HG03025 (cell line): ENCODE data around the gene KCNIP3.
"Not testable (repeated sequence)": the region's sequence is repeated elsewhere in the genome, so short reads cannot be mapped to it uniquely, and the experiment has no call there.

ENCODE experiments used
- ATAC-seq: cut with Tn5 transposase; IDR thresholded peaks from one replicate; pipeline ENCODE4 v1.9.1; 2021; ENCODE audit warnings: mild to moderate bottlenecking, moderate library complexity; ENCODE audit not compliant: unreplicated experiment, low FRiP score

The KCNIP3 gene

DNA sequence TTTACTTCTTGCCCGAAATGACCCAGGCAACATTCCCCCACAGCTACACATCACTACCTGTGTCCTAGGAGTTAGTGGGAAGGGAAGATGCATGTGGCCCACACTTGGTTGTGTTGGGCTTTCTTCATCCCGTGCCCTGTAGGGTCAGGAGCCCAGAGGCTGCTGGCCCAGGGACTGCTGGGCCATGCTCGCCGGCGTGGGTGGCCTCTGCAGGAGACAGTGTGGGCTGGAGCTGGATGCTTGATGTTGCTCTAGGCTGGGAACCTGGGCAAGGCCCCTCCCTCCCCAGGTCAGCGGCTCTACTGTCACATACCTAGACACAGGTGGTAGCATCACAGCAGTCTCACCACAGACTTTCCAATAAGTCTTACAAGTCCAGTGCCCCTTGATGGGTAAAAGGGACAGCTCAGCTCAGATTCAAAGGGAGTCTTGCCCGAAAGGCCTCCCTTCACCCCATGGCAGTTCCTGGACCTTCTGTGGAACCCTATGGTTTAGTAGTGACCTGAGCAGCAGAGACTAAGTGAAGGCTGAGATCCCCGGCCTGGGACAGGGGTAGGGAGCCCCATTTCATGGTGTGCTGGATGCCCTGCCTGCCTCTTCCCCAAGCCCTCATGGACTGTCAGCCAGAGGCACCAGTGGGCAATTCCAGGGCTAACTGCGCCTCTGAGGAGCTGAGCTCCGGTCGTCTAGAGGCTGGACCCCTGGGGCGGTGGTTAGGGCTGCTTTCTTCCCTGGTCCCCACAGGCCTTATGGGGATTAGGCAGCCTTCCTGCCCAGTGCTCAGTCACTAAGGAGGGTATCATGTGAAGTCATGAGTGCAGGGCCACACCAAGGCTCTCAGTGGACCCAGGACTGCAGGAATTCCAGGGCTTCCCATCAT lies 59.9 kb downstream of the KCNIP3 start:
- ATAC-seq: no peak

DNA sequence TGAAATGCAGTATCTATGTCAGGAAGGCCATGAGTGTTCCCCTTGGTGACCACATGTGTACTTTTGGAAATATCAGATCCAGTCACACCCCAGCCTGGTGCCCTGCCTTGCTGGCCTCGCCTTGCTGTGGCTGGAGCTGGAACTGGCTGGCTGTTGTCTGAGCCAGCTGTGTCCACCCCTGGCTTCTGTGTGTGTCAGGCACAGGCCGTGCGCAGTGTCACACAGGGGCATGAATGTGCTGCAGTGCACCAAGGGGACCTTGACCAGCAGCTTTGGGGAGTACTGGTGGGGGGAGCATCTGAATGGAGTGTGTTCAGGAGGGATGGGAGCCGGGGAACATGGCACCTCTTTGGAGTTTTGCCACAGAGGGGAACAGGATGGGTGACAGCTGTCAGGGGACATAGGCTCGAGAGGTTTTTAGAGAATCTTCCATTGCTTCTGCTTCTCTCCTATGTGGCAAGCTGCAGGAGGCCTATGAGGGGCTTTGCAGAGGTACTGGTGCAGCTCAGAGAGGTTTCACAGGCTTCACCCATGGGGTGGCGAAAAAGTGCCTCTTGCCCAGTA lies 60.7 kb downstream of the KCNIP3 start:
- no peak for ATAC-seq

DNA sequence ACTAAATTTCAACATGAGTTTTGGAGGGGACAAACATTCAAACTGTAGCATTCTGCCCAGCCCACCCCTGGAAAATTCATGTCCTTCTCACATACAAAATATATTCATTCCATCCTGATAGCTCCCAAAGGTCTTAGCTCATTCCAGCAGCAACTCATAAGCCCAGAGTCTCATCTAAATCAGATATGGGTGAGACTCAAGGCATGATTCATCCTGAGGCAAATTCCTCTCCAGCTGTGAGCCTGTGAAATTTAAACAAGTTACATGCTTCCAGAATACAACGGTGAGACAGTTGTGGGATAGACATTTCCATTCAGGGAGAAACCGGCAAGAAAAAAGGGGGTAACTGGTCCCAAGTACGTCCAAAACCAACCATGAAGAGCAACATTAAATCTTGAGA lies 61.9 kb downstream of the KCNIP3 start:
- no peak for ATAC-seq

DNA sequence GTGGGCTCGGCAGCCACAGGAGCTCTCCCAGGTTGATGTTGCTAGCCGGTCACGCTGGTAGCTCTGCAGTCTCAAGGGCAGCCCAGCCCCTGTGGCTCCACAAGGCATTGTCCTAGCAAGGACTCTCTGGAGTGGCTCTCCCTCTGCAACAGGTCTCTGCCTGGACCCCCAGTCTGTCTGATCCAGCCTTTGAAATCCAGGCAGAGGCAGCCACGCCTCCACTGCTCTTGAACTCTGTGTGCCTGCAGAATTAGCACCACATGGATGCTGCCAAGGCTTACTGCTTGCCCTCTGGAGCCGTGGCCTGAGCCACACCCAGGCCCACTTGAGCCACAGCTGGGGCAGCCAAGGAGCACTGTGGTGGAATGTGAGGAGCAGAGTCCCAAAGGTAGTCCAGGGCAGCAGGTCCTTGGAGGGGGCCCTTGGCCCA lies 62.4 kb downstream of the KCNIP3 start:
- ATAC-seq: no peak

DNA sequence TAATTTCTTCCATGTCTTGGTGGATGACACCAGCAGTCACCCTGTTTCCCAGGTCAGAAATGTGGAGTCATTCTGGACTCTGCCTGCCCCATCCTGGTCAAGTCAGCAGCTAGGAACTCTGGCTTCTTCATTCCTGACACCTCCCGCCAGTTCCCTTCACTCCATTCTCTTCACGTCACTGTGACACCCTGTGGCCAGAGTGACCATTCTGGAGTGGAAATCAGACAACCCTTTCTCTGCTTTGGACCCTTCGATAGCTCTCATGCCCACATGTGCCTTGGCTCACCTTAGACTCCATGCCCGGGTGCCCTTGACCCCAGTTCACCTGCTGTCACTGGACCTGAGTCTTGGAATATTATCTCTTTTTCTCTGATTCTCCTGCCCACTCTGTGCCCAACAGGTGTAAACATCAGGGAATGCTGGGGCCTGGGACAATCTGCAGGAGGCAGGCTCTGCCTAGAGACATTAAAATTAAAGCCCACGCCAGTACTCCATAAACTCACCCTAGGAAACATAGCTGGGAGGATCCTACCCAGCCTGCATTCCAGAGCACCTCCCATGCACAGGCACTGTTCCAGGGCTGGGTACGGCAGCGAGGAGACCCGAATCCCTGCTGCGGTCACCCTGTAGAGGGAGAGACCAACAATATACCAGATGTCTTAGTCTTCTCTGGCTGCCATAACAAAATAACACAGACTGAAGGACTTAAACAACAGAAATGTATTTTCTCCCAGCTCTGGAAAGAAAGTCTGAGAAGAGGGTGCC lies 64.3 kb downstream of the KCNIP3 start:
- no peak for ATAC-seq

DNA sequence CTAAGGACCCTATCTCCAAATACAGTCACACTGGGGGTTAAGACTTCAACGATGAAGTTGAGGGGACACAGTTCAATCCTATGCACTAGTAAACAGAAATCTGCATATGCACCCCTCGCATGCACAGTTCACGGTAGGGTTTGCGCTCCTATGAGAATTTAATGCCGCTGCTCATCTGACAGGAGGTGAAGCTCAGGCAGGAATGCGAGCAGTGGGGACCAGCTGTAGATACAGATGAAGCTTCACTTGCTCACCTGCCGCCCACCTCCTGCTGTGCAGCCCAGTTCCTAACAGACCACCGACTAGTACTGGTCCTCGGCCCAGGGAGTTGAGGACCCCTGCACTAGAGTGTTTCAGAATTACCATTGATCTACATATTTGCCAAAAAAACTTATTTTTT lies 65.3 kb downstream of the KCNIP3 start:
- ATAC-seq: no peak

DNA sequence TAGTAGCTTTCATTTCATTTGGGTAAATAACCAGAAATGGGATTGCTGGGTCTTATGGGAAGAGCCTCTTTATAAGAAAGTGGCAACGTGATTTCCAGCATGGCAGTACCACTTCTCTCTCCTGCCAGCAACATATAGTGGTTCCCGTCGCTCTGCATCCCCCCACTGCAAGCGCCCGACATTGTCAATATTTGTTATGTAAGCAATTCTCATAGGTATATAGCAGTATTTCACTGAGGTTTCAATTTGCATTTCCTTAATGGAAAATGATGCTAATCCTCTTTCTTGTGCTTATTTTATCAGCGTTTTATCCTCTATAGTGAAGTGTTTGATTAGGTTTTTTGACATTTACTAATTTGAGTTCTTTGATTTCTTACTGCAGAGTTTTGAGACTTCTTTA lies 69.4 kb downstream of the KCNIP3 start:
- ATAC-seq: no peak

DNA sequence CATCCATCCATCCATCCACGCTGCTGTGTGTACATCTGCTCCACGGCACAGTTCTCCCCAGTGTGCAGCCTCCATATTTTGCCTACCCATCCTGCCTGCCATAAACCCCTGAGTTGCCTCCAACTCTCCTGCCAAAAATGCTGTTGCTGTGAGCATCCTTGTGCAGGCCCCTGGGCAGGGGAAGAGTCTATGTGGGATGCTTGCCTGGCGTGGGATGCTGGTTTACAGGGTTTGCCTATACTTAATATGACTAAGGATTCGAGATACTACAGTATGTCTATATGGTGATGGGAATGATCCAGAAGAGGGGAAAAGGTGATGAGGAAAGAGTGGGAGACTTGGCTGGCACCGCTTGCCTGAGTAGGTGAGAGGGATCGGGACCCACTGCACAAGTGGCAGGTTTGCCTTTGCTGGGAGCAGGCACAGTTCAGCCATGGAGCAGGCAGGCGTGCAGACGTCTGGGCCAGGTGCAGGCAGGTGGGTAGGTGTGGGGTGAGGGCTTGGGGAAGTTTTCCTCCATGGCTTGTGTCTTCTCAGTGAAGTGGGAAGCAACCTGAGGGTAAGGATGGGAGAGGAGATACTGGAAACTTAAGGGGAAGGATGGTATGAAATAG lies 75.2 kb downstream of the KCNIP3 start:
- ATAC-seq: no peak

DNA sequence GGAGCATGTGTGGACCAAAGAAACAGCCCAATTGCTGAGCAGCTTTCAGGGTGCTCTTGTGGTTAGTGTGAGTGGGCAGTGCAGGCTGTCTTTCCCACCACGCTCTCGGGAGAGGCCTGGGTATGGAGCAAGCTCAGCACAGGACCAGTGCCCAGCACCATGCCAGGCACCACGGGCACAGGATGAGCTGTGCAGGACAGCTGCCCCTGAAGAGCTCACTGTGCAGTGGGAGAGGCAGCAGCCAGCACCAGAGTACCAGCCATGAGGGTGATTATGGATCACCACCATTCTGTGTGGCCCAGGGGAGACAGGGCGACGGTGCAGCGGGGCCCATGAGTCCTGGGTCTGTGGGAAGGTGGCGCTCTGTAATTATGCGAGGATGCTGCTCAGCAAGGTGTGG lies 75.7 kb downstream of the KCNIP3 start:
- ATAC-seq: no peak

DNA sequence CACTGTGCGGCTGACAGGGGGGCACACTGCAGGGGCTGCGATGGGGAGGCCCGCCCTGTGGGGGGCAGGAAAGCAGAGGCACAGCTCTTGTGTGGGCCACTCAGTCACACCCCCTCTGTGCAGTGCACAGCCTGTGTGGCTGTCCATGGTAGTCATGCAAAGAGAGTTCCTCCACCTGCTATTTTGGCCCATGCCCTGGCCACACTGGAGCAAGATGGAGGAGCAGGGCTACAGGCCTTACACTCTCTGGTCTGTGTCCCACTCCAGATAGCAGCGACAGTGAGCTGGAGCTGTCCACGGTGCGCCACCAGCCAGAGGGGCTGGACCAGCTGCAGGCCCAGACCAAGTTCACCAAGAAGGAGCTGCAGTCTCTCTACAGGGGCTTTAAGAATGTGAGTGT lies 76.9 kb downstream of the KCNIP3 start:
- ATAC-seq: no peak

DNA sequence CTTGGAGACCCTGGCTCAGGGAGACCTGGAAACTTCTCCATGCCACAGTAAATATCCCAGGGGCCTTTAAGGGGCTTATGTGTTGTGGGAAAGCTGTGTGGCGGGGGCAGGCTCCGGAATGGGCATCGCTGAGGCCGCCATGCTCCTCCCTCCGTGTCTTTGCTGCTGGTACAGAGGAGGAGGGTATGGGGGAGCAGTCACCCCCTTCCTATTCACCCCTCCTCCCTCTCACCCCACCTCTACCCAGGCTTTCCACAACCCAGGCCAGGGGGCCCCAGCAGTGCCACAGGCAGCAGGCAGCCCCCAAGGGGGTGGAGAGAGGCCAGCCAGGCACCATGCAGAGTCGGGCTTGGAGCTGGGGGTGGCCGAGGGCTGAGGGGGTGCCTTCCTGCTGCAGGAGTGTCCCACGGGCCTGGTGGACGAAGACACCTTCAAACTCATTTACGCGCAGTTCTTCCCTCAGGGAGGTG lies 77.3 kb downstream of the KCNIP3 start:
- ATAC-seq: no peak

DNA sequence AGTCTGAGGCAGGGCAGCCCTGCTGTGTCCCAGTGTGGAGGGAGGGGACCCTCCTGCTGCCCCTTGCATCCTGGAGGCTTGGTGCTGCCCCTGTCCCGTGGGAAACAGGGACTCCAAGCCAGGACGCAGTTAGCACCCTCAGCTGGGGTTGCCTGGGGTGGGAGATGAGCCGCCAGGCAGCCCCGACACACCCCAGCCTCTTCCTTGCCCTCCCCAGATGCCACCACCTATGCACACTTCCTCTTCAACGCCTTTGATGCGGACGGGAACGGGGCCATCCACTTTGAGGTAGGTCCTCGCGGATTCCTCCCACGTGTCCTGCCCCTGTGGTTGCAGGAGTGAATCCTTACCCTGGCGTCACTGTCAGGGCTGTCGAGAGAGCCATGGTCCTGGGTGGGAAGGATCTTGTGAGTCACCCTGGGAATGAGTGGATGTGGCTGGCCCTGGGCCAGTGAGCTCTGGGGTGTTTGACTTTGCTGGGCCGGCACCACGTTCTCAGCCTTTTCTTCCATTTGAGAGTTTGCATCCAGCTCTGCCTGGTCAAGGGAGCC lies 77.8 kb downstream of the KCNIP3 start:
- no peak for ATAC-seq

DNA sequence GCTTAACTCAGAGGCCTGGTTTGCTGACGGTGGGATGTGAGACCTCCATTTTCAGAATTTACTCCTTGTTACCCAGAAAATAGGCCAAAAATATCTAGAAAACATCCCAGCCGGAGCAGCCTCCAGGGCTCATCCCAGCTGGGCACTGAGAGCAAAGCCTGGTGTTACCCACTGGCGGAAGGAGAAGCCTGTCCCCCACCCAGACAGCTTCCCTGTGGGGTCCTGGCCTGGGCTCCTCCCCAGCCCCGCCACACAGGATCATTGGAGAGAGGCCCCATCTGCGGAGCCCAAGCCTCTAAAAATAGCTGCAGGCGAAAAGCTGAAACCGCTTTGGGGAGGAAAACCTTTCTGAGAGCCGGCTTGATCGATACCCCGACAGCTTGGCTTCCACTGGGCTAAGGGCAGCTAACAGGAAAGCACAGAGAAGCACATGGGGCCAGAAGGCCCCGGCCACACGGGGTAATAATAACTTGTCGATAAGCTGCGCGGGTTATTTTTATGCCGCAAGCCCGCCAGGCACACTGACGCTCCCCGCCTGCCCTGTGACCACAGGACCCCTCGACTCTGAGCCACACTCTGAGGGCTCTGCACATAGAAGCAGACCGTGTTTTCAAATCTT lies 78.5 kb downstream of the KCNIP3 start:
- no peak for ATAC-seq

DNA sequence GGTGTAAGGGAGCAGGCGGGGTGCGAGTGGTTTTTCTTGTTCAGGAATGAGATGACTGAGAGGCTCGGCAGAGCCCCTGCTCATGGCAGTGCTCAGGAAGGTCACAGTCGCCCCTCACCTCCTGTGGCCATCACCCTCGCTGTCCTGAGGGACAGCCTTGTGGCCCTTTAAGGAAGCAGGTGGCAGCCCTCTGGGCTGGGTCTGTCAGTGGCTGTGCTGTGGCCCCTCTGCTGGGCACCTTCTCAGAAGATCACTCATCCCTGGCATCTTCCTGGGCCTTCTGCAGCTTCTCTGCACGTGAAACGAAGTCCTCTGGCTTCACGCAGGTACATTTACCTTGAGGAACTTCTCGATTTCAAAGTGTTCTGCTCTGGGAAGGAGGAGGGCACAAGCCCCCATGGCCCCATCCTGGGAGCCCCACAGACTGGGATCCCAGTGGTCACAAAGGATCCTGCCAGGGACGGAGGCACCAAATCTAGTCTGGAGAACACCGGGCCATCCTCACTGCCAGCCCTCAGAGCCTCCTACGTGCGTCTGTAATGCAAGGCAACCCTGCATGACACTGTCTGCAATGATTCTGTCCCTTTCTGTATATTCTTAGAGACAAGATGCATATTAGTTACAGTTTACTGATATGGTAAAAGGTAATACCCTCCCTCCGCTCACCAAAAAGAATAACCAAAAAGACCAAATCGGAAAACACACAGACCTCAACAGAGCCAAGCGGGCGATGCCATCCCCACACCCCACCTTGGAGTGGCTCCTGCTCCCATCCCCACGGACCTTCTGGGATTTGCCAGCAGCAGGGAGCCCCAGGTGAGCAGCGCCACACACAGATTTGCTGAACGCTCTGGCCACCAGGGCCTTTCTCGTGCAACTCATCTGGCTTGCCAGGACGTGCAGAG lies 79.4 kb downstream of the KCNIP3 start:
- no peak for ATAC-seq

DNA sequence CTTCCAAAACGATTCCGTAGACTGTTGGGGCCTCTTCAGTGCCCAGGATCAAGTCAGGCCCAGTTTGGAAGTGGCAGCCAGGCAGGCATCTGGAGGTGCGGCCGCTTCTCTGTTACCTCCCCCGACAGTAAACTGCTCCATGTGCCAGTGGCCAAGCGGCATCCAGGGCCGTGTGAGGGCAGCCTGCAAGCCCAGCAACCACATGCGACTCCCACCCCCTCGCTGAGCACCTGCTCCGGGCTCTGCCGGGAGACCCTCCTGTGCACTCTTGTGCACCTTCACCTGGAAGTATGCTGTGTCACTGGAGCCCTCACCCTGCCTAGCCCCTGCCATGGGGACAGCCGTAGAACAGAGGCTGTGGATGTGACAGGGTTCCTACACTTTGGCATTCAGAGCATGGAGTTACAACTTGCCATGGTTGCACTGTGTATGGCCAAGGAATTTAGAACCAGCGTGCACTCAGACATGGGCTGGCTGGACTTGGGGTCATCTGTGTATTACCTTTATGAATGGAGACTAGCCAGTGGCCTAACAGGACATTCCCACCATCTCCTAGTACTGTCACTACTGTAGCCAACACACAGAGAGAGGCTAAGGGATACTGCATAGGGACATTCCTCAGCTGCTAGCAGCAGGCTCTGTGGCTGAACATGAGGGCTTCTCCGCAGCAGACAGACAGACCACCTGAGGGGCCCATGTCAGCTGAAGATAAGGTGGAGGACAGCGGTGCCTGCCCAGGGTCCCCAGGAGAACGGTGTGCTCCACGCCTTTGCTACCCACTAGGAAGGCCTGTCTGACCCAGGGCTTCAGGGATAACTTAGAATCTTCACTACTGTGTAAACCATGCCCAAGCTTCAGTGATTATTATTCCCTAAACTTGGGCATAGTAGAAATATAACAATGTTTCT lies 80.3 kb downstream of the KCNIP3 start:
- no peak for ATAC-seq

DNA sequence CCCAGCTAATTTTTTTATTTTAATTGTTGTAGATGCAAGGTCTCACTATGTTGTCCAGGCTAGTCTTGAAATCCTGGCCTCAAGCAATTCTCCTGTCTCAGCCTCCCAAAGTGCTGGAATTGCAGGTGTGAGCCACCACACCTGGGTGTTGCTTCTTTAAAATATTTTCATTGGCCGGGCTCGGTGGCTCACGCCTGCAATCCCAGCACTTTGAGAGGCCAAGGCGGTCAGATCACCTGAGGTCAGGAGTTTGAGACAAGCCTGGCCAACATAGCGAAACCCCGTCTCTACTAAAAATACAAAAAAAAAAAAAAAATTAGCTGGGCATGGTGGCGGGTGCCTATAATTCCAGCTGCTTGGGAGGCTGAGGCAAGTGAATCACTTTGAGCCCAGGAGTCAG lies 81.1 kb downstream of the KCNIP3 start:
- not testable (repeated sequence) for ATAC-seq

DNA sequence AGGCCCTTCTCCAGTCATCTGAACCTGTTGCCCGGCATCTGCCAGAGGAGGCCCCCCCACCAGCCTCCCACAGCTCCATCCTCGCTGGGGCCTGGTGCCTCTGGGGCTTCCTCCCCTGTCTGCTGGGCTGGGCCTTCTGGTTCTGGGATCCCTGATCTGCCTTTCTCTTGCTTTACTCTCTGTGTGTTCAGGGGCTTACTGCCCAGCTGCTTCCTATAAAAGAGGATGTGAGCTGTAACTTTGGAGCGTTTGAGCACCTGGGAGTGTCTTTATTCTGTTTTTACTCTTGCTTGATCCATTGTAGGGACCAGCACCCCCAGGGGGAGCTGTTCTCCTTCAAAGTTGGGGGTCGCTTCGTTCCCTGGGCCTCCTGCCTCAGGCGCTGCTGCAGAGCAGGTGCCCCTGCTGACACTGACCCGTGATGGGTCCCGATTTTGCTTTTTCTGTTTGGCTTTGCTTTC lies 82.3 kb downstream of the KCNIP3 start:
- no peak for ATAC-seq

DNA sequence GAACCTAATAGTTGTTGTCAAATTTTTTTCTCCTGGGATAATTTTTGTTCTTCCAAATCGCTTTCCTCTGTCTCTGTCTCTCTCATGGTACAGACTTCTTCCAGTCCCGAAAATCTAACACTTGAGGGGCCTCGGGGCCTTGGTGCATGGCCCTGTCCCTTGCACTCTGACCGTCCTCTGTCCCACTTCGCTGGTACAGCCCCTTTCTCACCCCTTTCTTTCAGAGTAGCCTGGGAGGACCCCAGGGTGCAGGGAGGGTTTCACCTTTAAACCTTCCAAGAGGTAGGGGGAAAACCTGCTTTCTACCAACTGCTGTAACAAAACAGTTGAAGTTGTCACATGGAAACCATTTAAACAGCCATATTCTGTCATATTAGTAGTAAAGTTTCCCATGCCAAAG lies 83.1 kb downstream of the KCNIP3 start:
- ATAC-seq: no peak
